Kidney epithelial cell (primary cell): ENCODE data around the gene WDR93. TPM values are rescaled to one million over a fixed set of nuclear protein-coding genes. Genes with fewer than 3 reads are reported as not detected.

ENCODE experiments used
- DNase-seq: peaks from one replicate; pipeline ENCODE4 v3.0.0-alpha.2; 2010; ENCODE audit warnings: low read depth
- H3K27me3 ChIP-seq: 2 replicates; pipeline ENCODE4 v1.6.0; 2011; ENCODE audit warnings: low read length; ENCODE audit not compliant: control insufficient read depth, insufficient read depth
- H3K36me3 ChIP-seq: 2 replicates; pipeline ENCODE4 v1.5.1; 2011; ENCODE audit warnings: low read length; ENCODE audit not compliant: control insufficient read depth, insufficient read depth
- H3K4me3 ChIP-seq: 2 replicates; pipeline ENCODE4 v1.5.1; 2011; ENCODE audit warnings: low read depth, mild to moderate bottlenecking, control low read depth, low read length
- total RNA-seq: library from RNA; depleted of rRNA; stranded (reverse); fragments of >200 nt; gene quantifications from 2 replicates; pipeline ENCODE4 v1.2.3, GENCODE V29; 2015
- TF ChIP-seq, protein P1 (sequence below): IDR thresholded peaks from 2 replicates; pipeline ENCODE4 v1.5.1; 2011; ENCODE audit warnings: mild to moderate bottlenecking, moderate library complexity, low read length, control low read depth, inconsistent platforms; ENCODE audit not compliant: insufficient read depth, poor library complexity, severe bottlenecking

WDR93 gene
- total RNA-seq, 1 donor from 2014 or later = 0.25 TPM

DNA sequence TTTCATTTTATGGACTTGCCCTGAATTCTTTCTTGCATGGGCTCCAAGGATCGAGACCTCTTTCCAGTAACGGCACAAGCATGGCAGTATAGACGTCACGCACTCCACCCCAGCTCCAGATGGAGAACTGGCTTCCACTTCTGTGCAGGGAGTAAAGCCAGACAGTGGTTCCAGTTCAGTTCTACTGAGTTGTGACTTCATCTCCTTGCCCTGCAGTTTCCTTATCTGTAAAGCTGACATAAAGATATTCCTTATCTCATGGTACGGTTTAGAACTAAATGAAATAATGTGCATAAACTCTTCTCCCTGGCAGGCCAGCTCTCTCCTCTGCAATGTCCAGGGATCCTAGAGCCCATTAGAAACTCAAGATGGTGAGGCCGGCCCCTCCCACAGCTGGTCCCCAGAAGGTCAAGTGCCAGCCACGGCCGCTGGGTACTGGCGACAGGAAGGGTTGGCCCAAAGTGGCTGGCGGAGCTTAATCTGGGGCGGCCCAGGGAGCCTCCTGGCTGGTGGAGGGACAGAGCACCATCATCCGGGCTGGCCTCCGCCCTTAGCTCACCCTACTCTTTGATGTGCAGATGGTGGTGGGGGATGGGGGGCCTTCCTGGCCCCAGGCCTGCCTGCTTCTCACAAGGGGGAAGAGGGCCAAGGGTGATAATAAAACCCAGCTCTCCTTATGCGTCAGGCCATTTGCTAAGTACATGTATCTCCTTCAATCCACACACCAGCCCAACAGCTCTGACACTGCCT is 92.7 kb downstream of the WDR93 start:
- Histone ChIP-seq H3K27me3 (no peaks in the 10 kb centered on the region), H3K4me3 (no peak overlapping the region), H3K36me3 (no peaks in the 10 kb centered on the region)
- DNase-seq = no peak
- TF ChIP-seq, protein P1, sequence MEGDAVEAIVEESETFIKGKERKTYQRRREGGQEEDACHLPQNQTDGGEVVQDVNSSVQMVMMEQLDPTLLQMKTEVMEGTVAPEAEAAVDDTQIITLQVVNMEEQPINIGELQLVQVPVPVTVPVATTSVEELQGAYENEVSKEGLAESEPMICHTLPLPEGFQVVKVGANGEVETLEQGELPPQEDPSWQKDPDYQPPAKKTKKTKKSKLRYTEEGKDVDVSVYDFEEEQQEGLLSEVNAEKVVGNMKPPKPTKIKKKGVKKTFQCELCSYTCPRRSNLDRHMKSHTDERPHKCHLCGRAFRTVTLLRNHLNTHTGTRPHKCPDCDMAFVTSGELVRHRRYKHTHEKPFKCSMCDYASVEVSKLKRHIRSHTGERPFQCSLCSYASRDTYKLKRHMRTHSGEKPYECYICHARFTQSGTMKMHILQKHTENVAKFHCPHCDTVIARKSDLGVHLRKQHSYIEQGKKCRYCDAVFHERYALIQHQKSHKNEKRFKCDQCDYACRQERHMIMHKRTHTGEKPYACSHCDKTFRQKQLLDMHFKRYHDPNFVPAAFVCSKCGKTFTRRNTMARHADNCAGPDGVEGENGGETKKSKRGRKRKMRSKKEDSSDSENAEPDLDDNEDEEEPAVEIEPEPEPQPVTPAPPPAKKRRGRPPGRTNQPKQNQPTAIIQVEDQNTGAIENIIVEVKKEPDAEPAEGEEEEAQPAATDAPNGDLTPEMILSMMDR = no peak

DNA sequence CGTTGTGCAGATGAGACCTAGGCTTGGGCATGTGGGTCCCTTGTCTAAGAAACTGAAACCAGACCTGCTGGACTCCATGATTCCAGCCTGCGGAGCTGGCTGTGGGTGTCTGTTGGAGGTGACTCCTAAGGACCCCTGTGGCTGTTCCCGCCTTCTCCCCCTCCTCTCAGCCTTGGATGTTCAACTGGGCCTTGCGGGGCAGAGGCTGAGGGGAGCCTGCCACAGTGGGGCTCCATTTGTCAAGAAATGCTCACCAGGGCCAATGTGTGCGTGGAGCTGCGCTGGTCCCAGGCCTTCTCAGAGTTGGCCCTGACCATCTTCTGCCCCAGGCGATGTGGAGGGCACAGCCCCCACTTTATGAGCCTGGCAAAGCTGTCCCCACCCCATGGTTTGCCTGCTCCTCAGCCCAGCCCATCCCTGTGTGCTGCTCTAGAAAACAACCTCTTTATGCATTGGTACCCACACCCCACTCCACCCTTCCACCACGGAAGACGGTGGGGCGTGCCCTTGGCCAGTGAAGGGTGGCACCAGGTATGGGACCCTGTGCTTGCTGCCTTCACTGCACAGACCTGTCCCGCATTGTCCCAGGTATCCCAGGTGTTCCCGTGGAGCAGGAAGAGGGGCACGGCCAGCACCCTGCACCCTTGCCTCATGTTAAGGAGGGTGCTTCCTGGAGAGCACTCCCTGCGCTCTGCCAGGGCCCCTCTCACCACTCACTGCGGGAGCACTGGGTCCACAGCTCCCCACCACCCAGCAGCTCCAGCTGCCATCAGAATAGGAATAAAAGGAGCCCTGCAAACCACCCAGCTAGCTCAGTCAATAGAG is 93.5 kb downstream of the WDR93 start:
- TF ChIP-seq, protein P1 = no peak
- no peak for DNase-seq
- Histone ChIP-seq H3K27me3 (no peaks in the 10 kb centered on the region), H3K4me3 (no peak overlapping the region), H3K36me3 (no peaks in the 10 kb centered on the region)

DNA sequence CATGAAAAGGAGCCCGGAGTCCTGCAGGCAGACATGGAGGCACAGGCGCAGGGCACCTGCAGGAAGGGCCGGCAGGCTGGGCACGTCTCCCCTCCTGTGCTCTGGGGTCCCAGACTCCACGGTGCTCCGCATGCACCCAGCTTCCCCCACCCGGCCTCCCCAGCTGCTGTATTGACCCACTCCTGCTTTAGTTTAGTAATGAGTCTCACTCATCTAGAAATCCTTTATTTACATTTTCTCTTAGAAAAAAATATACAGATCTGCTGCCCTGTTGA is 94.0 kb downstream of the WDR93 start:
- TF ChIP-seq, protein P1 = no peak
- no peak for DNase-seq
- Histone ChIP-seq H3K4me3 (no peak overlapping the region), H3K27me3 (no peaks in the 10 kb centered on the region), H3K36me3 (no peaks in the 10 kb centered on the region)

DNA sequence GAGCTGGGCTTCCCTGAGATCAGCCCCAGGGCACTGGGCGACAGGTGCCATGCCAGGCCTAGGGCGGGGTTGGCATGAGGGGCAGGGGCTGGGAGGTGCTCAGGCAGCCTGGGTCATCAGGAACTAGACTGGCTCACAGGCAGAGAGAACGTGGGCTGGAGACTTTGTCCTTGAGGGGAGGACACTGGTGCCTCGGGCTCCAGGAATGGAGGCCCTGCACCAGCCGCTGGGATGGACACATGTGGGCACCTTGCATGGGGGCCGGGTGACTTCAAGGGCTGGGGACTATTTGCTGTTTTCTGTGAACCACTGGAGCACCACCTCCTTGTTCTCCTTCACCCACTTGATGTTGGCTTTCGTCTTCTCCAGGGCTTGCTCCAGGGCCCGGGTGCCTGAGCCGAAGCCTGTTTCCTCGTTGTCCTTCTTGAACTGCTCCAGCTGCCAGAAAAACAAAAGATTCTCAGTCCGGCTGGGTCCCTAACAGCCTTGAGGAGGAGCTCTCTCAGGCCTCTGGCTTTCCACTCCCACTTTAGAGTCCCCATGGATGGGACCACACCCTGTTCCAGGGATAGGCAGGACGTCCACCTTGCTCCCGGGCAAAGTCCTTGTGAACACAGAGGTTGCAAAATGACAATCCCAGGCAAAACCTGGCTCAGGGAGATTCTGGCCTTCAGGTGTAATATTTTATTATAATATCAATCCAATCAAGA is 94.6 kb downstream of the WDR93 start:
- Histone ChIP-seq H3K36me3 (no peaks in the 10 kb centered on the region), H3K4me3 (no peak overlapping the region), H3K27me3 (no peaks in the 10 kb centered on the region)
- no peak for DNase-seq
- TF ChIP-seq, protein P1 = no peak

DNA sequence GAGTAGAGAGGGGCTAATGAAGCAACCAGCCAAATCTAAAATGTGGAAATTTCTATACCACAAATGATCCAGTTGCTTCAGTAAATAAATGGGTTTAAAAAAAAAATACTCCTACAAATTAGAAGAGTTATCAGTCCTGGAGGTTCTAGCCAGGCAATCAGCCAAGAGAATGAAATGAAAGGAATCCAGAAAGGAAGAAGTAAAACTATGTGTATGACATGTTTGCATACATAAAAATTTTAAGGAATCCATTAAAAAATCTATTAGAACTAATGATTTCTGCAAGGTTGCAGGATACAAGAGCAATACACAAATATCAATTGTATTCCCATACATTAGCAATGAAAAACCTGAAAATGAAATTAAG is 95.1 kb downstream of the WDR93 start:
- TF ChIP-seq, protein P1 = no peak
- no peak for DNase-seq
- Histone ChIP-seq H3K4me3 (no peak overlapping the region), H3K27me3 (no peaks in the 10 kb centered on the region), H3K36me3 (no peaks in the 10 kb centered on the region)
